Activated T-cell treated with anti-CD3 and anti-CD28 coated beads, Interleukin-2, amount 50 U/mL, for 48 hours (primary cell): ENCODE measurements around the gene RGS19.
A peak's percentile ranks its signal among the peaks of the same experiment; 100 is the strongest.

ENCODE experiments used
- DNase-seq, 2 experiments: peaks; one replicate each; pipeline ENCODE4 v3.0.0-alpha.2; 2020

Gene RGS19

GRCh38 chr20:64062596-64063388 is 16.5 kb downstream of the RGS19 start, which contains the start of gene TCEA2:
Gene TCEA2, plus strand, starts transcription at chr20:64063198. Its CDS starts 115 bp downstream, at chr20:64063313.
- peak; percentile 95 to 97 for DNase-seq

GRCh38 chr20:64062276-64062595 is 17.1 kb downstream of the RGS19 start:
- DNase-seq: no peak

- no peak for DNase-seq
These were observed 20.8 kb downstream of the RGS19 start for GRCh38 chr20:64058536-64058935.

DNA sequence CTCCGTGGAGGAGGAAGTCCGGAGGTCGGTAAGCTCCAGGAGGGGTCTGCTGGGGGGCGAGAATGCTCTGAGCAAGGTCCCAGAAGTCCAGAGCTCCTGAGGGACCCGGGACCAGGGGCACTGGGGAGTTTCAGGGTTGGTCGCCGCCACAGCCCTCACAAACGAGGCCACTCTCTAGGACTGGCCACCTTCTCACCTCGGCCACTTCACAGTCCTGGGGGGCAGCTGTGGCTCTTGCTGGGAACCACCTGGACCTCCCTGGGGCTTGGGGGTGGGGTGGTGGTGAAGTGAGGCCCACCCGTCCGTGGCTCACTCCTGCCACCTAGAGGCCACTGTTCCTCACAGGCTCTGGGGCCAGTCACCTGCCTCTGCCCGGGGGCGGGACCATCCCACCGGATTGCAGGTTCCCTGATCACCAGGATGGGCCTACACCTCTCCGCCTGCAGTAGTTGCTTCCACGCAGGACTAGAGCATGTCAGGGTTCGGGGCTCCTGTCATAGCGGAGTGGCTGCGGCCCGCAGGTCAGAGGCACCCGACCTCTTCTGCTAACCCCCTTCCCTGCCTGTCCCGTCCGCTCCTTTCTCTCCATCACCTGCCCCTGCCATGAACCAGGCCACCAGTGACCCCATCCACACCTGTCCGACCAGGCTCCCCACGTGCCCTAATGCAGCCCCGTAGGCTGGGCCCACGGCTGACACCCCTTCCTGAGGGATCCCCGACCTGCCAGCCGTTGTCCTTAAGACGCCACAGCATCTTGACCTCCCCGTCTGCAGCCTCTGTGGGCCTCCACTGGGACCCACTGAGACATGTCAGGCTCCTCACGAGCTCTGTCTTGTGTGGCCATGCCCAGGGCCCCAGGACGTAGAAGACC is 21.5 kb downstream of the RGS19 start:
- peak; percentile 90 to 92 for DNase-seq

DNA sequence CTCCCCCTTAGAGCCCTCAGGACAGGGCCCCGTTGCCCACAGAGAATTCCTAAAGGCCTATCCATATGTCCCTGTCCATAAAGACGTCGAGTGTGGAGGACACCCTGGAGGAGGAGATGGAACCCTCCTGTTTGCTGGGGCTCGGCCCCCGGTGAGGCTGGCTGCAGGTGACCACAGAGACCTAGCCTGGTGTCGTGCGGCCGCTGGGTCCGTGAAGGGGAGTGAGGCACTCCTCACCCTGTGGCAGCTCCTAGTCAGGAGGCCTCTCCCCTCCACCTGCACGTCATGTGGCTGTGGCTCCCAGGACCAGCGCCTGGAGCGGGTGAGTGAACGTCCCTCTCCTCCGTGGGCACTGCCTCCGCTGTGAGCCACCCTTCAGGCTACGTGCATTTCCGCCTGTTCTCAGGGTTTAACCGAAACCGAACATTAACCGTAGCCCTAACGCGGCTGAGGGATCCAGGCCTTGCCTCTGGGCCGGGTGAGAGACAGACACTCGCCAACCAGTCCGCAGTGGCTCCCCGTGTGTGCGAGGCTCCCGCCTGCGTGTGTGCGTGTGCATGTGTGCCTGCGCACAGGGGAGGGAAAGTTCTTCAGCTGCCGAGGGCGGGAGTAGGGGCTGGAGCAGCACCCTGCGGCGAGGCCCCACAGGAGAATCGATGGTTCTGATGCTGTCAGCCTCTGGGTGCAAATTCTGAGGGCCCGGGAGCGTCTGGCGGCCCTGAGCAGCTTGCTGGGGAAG is 22.3 kb downstream of the RGS19 start:
- no peak for DNase-seq

DNA sequence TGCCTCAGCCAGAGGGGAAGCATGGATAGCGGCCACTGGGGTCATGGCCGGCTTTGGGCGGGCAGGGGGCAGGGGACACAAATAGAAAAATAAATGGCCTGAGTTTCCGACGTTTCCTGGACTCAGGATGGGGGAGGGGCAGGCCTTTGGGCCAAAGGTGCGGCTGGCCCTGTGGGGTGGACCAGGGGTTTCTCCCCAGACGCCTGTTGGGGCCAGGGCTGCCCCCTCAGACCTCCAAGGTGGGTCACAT is 22.8 kb downstream of the RGS19 start:
- DNase-seq: no peak

DNA sequence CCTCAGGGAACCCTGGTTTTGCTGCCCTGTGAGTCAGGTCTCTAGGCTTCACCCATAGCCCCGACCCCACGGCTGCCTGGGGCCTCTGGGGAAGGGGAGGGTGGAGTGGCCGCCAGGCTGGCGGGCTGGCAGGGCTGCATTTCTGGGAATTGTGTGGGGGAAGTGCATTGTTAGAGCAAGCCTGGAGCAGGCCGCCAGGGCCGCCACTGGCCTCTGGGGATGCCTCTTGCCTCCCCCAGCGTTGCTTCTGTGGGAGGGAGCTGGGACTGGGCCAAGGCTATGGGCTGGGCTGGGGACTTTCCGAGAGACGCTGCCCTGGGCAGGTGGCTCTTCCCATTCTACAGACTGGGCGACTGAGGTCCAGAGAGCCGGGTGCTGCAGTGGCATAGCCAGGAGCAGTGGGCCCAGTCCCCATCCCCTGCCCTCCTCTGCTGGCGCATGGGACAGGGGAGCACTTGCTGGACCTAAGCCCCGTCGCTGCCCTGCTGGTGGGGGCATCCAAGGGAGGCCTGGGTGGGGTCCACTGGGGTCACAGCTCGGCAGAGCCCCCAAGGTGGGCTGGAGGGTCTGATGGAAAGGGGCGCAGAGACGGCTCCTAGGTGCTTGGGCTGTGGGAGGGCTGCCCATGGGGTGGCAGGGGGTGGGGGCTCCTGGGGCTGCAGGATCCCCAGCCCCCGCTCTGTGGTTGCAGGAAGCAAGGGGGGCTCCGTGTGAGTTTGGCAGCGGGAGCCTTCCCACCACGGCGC is 23.3 kb downstream of the RGS19 start:
- DNase-seq: no peak

- DNase-seq: no peak
These were observed 23.9 kb downstream of the RGS19 start for GRCh38 chr20:64055396-64055892.

- no peak for DNase-seq
These were observed 25.3 kb downstream of the RGS19 start for GRCh38 chr20:64053841-64054661.

DNA sequence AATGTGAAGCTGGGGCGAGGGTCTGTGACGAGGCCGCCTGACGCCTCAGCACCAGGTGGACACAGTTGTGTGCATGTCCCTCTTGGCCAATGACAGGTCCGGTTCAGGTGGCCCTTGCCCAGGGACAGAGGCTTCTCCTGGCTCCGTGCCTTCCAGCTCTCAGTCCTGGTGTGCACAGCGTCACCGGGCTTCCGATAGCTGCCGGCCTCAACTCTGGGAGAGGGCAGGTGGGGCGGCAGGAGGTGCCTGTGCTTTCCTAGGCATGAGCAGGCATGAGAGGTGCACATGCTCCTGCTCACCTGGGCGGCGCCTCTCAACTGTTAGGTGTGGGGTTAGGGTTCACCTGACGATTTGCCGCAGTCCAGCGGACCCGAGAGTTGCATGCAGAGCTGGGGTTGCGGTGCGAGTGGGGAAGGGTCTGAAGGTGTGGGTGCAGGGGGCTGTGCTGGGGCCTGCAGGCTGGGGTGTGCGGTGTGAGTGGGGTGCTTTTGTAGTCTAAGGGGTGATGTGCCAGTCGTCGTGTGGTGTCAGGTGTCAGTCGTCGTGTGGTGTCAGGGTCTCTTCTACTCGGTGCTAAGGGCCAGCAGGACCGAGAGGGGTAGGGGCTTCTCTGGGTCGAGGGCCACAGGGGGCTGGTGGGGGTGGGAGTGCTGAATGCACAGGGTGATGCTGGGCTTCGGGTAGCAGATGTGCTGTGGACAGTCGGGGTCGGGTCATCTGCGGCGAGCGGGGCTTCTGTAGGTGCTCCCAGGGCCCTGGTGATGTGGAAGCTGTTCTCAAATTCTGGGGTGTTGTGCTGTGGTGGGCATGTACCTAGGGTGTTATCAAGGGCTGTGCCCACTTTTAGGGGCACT is 26.1 kb downstream of the RGS19 start:
- no peak for DNase-seq

DNA sequence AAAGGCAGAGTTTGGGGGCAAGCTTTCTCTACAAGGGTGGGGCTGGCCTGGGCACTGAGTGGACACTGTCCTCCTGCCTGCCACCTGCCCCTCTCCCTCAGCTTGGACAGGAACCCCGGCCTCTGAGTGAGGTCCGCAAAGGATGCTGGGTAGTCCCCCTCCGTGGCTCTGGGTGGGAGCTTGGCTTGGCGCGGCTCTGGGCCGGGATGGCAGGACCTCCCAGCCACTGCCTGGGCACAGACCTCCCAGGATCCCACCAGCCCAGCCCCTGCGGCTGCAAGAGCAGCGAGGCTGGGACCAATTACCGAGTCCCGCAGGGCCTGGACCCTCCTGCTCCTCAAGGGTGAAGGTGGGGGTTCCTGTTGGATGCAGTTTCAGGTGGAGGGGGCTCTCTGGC is 27.0 kb downstream of the RGS19 start:
- DNase-seq: no peak

GRCh38 chr20:64051561-64052325 is 27.6 kb downstream of the RGS19 start:
- DNase-seq: no peak

DNA sequence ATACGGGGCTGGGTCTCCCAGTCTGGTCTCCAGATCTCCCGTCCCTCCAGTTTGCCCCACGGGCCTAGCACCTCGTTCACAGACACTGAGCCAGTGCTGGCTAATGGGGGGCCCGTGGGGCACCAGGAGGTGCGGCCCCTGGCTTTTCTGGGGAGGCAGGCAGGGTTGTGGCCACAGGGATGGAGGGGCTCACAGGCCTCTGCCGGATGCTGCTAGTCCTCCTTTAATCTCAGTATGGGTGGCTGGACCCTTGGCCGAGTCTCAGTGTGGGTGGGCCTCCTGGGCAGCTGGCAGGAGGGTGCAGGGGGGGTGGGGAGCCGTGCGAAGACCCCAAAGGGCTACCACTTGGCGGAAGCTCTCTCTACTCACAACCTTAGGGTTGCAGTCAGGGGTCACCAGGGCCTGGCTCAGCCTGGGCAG is 28.3 kb downstream of the RGS19 start:
- DNase-seq: no peak

- DNase-seq: no peak
These were observed 28.9 kb downstream of the RGS19 start for GRCh38 chr20:64050261-64051032.

- no peak for DNase-seq
These were observed 29.4 kb downstream of the RGS19 start for GRCh38 chr20:64049878-64050260.

GRCh38 chr20:64049060-64049877 is 30.0 kb downstream of the RGS19 start, which contains the start of gene SOX18:
Gene SOX18, minus strand, starts transcription at chr20:64049639. Its CDS starts 123 bp downstream, at chr20:64049516.
- DNase-seq: peak in 1 of 2 experiments; percentile 65

GRCh38 chr20:64048402-64049044 is 30.8 kb downstream of the RGS19 start:
- no peak for DNase-seq

DNA sequence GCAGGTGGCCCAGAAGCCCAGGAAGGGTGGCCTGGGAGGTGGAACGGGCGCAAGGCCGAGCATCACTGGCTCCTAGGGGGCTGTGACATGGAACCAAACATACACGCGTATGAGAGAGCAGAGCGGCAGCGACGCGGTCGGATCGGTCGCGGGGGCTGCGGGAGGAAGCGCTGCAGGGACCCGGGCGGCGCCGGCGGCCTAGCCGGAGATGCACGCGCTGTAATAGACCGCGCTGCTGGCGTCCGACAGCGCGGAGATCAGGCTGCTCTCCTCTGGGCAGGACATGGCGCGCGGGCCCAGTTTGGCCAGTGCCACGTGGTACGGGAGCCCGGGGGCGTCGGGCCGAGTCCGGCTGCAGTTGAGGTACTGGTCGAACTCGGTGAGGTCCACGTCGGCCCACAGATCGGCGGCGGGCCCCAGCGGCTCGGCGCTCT is 31.3 kb downstream of the RGS19 start:
- DNase-seq: no peak
